Measurements from ENCODE around the gene RGS4. TPM values are rescaled to one million over a fixed set of nuclear protein-coding genes. Genes with fewer than 3 reads are reported as not detected.

RGS4 gene
- total RNA-seq, 2 donors from 2014 or later: 0.37 to 1.9 TPM

GRCh38 chr1:163056831-163057230, 12.3 kb upstream of the RGS4 start:
- DNase-seq: no peak
- Histone ChIP-seq H3K27ac (no peak overlapping the region), H3K4me3 (no peak overlapping the region), H3K9ac (ENCODE audit: low read depth in 2 of 2, low read length in 2 of 2) (no peak overlapping the region), H3K9me3 (no peaks in the 10 kb centered on the region), H3K36me3 (no peaks in the 10 kb centered on the region), H3K27me3 (no peaks in the 10 kb centered on the region), H3K4me1 (no peaks in the 10 kb centered on the region)
- intact Hi-C loops (cut with DNase I): no loop called here
- no peak for TF ChIP-seq CTCF (IDR thresholded peaks at IDR 0.05)

DNA sequence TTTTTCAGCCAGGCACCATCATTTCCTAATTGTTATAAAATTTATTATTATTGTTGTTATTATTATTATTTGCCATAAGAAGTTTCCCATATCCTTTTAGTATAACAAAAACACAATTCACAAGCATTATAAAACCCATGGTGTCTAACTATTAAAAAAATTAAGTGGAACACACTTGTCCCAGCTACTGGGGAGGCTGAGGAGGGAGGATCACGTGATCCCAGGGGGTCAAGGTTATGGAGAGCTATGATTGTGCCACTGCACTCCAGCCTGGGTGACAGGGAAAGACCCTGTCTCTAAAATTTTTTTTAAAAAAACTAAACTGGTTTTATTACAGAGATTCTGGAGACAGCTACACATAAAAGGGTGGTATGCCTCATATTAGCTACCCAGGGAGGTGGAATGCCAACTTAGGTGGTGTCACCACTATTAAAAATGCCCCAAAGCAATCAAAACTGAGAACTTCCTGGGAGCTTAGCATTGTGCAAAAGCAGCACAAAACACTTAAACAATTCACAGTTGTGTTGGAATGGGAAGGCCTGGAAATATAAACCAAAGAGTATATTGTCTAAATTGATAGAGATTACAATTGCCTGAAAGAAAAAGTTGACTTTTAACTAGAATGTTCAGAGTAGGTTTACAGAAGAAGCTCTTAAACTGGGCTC, 8.7 kb upstream of the RGS4 start:
- Histone ChIP-seq H3K4me3 (no peak overlapping the region), H3K9ac (ENCODE audit: low read depth in 2 of 2, low read length in 2 of 2) (no peak overlapping the region), H3K4me1 (no peaks in the 10 kb centered on the region), H3K9me3 (no peaks in the 10 kb centered on the region), H3K27ac (no peak overlapping the region), H3K27me3 (no peaks in the 10 kb centered on the region), H3K36me3 (no peaks in the 10 kb centered on the region)
- intact Hi-C loops (cut with DNase I): loop anchor here (10.0 kb wide), 1 partner anchor 206 kb away; no protein-coding TSS in a partner anchor
- no peak for DNase-seq
- no peak for TF ChIP-seq CTCF (IDR thresholded peaks at IDR 0.05)

- intact Hi-C loops (cut with DNase I): loop anchor here (10.0 kb wide), 1 partner anchor 208 kb away; no protein-coding TSS in a partner anchor
- no peaks in the 10 kb centered on the region for H3K9me3 ChIP-seq
- no peak for DNase-seq
- H3K36me3 ChIP-seq: no peaks in the 10 kb centered on the region
- H3K4me3 ChIP-seq: no peak overlapping the region
- no peak for TF ChIP-seq CTCF (IDR thresholded peaks at IDR 0.05)
- H3K9ac ChIP-seq (ENCODE audit: low read depth in 2 of 2, low read length in 2 of 2): no peak overlapping the region
- no peaks in the 10 kb centered on the region for H3K4me1 ChIP-seq
- H3K27ac ChIP-seq: no peak overlapping the region
- H3K27me3 ChIP-seq: no peaks in the 10 kb centered on the region
Measured at GRCh38 chr1:163063143-163063542, 6.0 kb upstream of the RGS4 start.

GRCh38 chr1:163063610-163064009, 5.6 kb upstream of the RGS4 start:
- H3K4me1 ChIP-seq: no peaks in the 10 kb centered on the region
- no peaks in the 10 kb centered on the region for H3K27me3 ChIP-seq
- no peak overlapping the region for H3K4me3 ChIP-seq
- no peaks in the 10 kb centered on the region for H3K36me3 ChIP-seq
- DNase-seq: no peak
- no peak overlapping the region for H3K9ac ChIP-seq (ENCODE audit: low read depth in 2 of 2, low read length in 2 of 2)
- intact Hi-C loops (cut with DNase I): loop anchor here (10.0 kb wide), 1 partner anchor 209 kb away; no protein-coding TSS in a partner anchor
- H3K27ac ChIP-seq: no peak overlapping the region
- H3K9me3 ChIP-seq: no peaks in the 10 kb centered on the region
- TF ChIP-seq CTCF (IDR thresholded peaks at IDR 0.05): no peak

DNA sequence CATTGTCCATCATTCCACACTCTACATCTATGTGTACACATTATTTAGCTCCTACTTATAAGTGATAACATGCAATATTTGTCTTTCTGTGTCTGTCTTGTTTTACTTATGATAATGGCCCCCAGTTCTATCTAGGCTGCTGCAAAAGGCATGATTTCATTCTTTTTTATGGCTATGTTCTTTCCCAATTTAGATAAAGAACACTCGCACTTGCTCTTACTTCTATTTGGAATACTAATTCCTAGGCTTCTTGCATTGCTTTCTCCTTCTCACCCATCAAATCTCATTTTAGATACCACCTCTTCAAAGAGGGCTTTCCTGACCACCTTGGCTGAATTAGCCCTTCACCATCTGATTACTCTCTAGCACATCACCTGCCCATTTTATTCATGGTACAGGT, 3.0 kb upstream of the RGS4 start:
- Histone ChIP-seq H3K36me3 (no peaks in the 10 kb centered on the region), H3K4me1 (no peaks in the 10 kb centered on the region), H3K9ac (ENCODE audit: low read depth in 2 of 2, low read length in 2 of 2) (no peak overlapping the region), H3K4me3 (no peak overlapping the region), H3K9me3 (no peaks in the 10 kb centered on the region), H3K27me3 (no peaks in the 10 kb centered on the region), H3K27ac (no peak overlapping the region)
- DNase-seq: no peak
- intact Hi-C loops (cut with DNase I): loop anchor here (10.0 kb wide), 1 partner anchor 211 kb away; no protein-coding TSS in a partner anchor
- TF ChIP-seq CTCF (IDR thresholded peaks at IDR 0.05): no peak
